Medulla oblongata (tissue), 1 donor: ENCODE measurements around the gene ZRANB1.
"Not testable (repeated sequence)": the region's sequence is repeated elsewhere in the genome, so short reads cannot be mapped to it uniquely, and the experiment has no call there.

Experiments
- DNase-seq: peaks from one replicate; pipeline ENCODE4 v3.0.0-alpha.2; 2015; ENCODE audit errors: extremely low spot score

ZRANB1 gene

GRCh38 chr10:124963866-124964720 is 22.2 kb downstream of the ZRANB1 start:
- no peak for DNase-seq

GRCh38 chr10:124966008-124966407 is 24.1 kb downstream of the ZRANB1 start:
- DNase-seq, result no peak

DNA sequence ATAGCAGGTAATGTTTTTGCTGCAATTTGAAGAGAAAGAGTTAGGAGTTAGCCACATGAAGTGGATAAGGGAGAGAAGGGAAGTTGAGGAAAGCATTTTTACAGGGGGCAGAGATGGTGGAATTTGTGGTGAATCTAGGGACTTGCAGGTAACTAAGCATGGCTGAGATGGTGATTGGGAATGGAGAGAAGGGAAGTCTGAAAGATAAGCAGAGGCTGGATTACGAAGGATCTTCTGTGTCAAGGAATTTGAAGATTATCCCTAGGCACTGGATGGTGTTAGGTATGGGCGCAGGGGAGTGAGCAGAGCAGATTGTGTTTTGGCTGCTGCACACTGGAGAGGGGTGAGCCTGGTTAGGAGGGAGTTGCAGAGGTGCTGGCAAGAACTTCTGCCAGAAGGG is 25.3 kb downstream of the ZRANB1 start:
- no peak for DNase-seq

DNA sequence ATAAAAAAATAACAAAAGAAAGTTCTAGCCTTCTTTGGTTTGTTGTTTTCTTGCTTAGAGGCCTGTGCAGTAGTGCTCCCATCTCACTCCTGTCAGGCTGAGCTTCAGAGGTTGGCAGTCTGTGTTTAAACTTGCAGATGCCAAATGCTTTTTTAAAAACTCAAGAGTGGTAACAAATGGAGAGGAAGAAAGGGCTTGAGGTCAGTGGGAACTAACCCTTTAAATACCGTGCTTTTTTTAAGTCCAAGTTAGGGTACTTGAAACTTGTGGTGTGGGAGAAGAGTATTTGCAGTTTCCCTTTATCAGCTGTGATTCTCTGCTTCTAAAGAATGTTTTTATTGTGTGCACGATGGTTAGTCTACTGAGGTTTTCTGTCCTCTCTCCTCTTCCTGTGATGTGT is 29.4 kb downstream of the ZRANB1 start:
- peak; percentile 56 for DNase-seq

GRCh38 chr10:124972637-124973036 is 30.7 kb downstream of the ZRANB1 start:
- DNase-seq, result no peak

GRCh38 chr10:124974131-124974530 is 32.2 kb downstream of the ZRANB1 start:
- no peak for DNase-seq

GRCh38 chr10:124975977-124976514 is 34.1 kb downstream of the ZRANB1 start:
- peak; percentile 56 for DNase-seq

DNA sequence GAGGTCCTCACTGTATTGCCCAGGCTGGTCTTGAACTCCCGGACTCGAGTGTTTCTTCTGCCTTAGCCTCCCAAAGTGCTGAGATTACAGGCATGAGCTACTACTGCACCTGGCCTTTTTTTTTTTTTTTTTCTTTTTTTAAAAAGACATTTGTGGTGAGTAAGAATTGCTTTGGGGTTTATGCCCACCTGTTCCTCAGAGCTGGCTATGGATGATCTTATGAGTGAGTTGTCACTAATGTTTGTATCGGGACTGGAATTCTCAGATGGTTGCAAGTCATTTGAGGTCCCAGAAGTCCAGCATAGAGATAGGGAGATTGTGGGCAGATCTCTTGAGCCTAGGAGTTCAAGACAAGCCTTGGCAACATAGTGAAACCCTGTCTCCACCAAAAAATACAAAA is 35.2 kb downstream of the ZRANB1 start:
- DNase-seq, result no peak

GRCh38 chr10:124977648-124978375 is 35.9 kb downstream of the ZRANB1 start:
- DNase-seq, result no peak

GRCh38 chr10:124978376-124978725 is 36.4 kb downstream of the ZRANB1 start:
- no peak for DNase-seq

DNA sequence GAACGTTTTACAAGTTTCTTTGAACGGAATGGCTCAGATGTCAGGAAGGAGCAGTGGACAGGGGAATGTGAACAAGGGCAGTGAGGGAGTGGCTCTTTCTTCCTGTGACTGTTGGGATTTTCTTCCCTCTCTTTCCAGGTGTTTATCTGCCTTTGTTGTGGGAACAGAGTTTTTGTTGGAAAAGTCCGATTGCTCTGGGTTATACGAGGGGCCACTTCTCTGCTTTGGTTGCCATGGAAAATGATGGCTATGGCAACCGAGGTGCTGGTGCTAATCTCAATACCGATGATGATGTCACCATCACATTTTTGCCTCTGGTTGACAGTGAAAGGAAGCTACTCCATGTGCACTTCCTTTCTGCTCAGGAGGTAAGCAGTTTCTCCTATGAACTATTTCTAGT is 41.4 kb downstream of the ZRANB1 start:
- DNase-seq, result no peak

- no peak for DNase-seq
These were observed 42.5 kb downstream of the ZRANB1 start for GRCh38 chr10:124984376-124984775.

DNA sequence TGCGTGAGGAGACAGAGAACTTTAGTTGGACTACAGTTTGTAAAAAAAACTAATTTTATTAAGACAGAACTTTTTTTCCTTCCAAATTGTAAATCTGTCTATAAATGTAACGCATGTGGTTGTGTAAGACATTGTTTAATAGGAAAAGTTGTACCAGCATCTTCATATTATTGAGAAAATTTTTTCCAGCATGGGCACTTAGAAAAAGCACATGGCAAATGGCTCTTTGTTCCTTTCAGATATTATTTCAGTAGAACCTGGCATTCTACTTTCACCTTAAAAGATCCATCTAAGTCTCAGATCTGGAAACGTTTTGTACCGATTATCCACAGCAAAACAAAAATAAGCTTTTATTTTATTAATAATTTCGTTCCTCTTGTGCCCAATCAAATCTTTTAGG is 43.2 kb downstream of the ZRANB1 start:
- no peak for DNase-seq

DNA sequence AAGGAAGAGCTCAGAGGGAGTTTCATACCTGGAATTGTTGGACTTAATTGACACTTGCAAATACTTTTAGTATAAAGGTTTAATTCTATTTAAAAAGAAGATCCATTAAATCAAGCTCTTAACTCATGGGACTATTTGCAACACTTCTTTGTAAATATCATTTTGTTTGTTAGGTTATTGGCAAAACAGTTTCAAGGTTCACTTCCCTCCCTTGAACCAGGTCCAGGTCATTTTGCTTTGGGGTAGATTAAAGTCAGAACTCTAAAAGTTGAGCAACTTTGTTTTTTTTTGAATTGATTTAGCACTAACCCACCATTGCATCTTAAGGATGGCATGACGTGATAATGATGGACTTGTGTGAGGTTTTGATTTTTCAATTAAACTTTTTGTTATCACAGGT is 45.9 kb downstream of the ZRANB1 start:
- no peak for DNase-seq

GRCh38 chr10:124988753-124989152 is 46.8 kb downstream of the ZRANB1 start:
- not testable (repeated sequence) for DNase-seq

DNA sequence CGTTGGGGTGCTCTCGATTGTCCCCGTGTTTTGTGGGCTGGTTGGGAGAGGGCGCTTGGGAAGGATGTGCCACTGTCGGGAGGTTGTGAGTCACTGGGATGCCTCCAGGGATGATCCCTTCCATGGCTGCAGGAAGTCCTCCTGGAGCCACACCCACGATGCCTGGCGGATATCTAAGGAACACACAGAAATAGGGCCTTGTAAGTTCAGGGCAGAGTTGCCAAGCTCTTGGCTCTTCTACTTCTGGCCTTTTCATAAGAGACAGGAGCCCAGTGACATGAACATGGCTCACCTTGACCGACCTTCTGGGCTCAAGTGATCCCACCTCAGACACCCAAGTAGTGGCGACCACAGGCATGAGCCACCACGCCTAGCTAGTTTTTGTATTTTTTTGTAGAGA is 47.6 kb downstream of the ZRANB1 start:
- no peak for DNase-seq

DNA sequence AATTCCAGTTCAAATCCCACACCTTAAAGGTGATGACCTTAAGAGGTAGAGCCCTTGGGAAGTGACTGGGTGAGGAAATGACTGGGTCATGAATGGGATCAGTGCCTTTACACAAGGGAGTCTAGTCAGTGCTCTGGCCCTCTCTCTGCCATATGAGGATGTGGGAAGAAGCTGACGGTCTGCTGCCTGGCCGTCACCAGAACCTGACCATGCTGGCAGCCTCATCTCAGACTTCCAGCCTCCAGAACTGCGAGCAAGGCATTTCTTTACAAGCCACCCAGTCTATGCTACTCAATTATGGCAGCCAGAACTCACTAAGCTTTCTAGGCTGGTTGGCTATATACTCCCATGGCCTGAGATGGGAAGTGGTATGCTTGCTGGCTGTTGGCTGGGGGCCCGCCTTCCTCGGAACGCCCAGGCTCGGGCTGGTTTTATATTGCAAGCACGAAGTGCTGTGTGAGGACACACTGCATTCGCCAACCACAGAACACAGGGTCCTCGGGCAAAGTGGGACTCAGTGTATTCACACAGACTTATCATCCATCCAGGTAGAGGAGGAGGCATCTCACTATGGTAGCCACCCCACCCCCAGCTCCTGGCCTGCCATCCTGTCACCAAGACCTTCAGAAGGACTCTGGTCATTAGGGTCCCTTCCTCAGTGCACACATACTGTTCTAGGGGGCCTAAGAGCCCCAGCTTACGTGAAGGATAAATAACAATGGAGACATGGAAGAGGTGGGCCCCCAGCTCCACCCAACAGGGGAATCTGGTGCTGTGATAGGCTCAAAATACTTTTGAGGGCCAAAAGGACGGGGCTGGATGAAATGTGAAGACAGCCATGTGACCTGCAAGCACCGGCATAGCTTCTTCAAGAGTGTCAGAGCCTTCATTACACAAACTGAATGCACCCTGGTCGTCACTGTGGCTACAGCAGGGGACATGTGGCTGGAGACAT is 49.0 kb downstream of the ZRANB1 start:
- DNase-seq, result no peak

DNA sequence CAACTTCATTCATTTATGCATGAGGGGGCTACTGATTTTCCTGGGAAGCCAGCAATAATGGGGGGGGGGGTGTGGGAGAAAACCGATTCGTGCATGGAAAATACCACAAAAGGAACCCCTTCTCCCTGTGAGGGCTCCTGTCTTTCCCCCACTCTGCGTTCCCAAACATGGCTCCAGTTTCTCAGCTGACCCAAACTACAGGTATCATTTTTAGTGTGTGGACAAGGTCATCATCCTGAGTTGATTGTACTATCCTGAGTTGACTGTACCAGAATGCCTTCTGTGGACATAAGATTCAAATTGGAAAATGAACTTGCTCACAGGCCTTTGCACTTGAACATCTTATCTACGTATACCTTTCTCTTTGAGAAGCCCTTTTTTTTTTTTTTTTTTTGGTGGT is 49.9 kb downstream of the ZRANB1 start:
- DNase-seq, result no peak

DNA sequence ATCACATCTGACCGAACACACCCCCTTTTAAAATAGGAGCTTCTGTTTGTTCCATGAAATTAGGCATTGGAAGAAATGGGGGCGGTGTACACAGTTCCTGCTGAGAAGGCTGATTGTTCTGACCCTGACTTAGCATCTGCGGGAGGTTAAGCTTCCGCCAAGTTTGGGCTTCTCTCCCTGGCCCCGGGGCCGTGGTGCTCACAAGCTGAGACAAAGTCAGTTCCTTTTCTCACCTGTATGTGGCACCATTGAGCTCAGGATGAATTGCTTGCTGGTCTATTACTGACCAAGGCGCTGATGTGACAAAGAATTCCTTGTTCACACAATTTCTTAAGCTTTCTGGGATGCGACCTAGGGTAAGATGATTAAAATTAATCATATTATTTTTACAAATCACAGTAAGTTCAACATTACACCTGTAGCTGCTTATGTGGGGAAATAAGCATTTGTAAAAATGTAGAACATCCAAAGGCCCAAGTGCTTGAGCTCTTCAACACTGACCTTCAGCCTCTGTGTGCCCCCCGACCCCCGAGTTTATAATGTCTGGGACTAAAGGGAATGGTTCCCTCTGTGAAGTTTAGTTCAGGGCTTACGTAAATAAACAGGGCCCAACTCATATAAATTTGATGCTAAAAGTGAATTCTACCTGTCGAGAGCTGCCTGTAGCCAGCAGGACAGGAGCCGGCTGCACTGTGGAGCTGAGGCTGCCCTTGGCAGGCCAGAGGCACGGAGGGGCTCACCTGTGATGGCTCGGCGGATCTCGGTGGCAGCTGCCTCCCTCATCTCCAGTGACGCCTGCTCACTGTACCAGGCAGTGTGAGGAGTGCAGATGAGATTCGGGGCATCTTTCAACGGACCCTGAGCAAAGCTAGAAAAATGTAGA is 50.8 kb downstream of the ZRANB1 start:
- peak; percentile 91 for DNase-seq

GRCh38 chr10:124993345-124993708 is 51.4 kb downstream of the ZRANB1 start:
- DNase-seq, result no peak
